ENCODE results near the gene RCOR3.
"Not testable (repeated sequence)": the region's sequence is repeated elsewhere in the genome, so short reads cannot be mapped to it uniquely, and the experiment has no call there.

The RCOR3 gene

DNA sequence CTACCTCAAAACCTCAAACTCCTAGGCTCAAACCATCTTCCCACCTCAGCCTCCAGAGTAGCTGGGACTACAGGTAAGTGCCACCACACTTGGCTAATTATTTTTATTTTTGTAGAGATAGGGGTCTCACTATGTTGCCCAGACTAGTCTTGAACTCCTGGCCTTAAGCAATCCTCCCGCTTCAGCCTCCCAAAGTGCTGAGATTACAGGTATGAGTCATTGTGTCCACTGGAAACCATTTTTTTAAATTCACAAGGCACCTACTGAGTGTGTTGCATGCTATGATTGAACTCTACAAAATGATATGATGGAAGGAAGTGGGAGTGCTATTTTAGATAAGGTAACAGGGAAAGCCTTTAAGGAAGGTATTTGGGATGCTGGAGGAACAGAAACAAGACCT is 41.8 kb upstream of the RCOR3 start:
- Histone ChIP-seq H3K4me3 (replicated peaks; ENCODE audit: low read depth, low read length) (no peak overlapping the region), H3K36me3 (ENCODE audit: control insufficient read depth, insufficient read depth, low read length) (no peaks in the 10 kb centered on the region), H3K27me3 (replicated peaks; ENCODE audit: control insufficient read depth, insufficient read depth, low read length) (no peaks in the 10 kb centered on the region)
- DNase-seq (ENCODE audit: extremely low read depth, insufficient read length), result no peak
- TF ChIP-seq, protein P1, sequence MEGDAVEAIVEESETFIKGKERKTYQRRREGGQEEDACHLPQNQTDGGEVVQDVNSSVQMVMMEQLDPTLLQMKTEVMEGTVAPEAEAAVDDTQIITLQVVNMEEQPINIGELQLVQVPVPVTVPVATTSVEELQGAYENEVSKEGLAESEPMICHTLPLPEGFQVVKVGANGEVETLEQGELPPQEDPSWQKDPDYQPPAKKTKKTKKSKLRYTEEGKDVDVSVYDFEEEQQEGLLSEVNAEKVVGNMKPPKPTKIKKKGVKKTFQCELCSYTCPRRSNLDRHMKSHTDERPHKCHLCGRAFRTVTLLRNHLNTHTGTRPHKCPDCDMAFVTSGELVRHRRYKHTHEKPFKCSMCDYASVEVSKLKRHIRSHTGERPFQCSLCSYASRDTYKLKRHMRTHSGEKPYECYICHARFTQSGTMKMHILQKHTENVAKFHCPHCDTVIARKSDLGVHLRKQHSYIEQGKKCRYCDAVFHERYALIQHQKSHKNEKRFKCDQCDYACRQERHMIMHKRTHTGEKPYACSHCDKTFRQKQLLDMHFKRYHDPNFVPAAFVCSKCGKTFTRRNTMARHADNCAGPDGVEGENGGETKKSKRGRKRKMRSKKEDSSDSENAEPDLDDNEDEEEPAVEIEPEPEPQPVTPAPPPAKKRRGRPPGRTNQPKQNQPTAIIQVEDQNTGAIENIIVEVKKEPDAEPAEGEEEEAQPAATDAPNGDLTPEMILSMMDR (IDR thresholded peaks at IDR 0.05; ENCODE audit: insufficient read depth, low read length, poor library complexity, severe bottlenecking), result no peak

DNA sequence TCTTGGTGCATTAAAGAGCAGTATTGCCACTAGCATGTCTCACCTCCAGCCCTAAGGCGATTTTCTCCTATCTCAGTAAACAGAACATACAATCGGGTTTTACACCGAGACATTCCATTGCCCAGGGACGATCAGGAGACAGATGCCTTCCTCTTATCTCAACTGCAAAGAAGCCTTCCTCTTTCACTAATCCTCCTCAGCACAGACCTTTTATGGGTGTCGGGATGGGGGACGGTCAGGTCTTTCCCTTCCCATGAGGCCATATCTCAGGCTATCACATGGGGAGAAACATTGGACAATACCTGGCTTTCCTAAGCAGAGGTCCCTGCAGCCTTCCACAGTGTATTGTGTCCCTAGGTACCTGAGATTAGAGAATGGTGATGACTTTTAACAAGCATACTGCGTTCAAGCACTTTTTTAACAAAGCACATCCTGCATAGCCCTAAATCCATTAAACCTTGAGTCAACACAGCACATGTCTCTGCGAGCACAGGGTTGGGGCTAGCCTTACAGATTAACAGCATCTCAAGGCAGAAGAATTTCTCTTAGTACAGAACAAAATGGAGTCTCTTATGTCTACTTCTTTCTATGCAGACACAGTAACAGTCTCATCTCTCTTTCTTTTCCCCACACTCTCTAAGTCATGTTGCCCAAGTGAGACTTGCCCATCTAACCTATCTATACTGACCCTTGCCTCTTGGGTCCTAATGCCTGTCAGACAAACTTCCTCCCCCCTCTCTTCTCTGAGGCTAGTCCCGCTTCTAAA is 36.5 kb upstream of the RCOR3 start:
- H3K4me3 ChIP-seq (replicated peaks; ENCODE audit: low read depth, low read length); H3K27me3 ChIP-seq (replicated peaks; ENCODE audit: control insufficient read depth, insufficient read depth, low read length); H3K36me3 ChIP-seq (ENCODE audit: control insufficient read depth, insufficient read depth, low read length); DNase-seq (ENCODE audit: extremely low read depth, insufficient read length): not testable (repeated sequence)

DNA sequence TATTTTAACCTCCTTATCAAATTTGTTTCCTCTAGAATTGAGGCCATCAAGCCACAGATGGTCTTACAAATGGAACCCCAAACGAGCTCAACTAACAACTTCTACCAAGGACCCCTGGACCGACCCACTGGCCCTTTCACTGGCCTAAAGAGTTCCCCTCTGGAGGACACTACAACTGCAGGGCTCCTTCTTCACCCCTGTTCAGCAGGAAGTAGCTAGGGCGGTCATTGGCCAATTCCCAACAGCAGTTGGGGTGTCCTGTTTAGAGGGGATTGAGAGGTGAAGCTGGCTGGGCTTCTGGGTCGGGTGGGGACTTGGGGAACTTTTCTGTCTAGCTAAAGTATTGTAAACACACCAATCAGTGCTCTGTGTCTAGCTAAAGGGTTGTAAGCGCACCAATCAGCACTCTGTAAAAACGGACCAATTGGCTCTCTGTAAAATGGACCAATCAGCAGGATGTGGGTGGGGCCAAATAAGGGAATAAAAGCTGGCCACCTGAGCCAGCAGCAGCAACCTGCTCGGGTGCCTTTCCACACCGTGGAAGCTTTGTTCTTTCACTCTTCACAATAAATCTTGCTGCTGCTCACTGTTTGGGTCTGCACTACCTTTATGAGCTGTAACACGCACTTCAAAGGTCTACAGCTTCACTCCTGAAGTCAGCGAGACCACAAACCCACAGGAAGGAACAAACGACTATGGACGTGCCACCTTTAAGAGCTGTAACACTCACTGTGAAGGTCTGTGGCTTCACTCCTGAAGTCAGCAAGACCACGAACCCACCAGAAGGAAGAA is 30.4 kb upstream of the RCOR3 start:
- not testable (repeated sequence) for H3K36me3 ChIP-seq (ENCODE audit: control insufficient read depth, insufficient read depth, low read length); H3K4me3 ChIP-seq (replicated peaks; ENCODE audit: low read depth, low read length); H3K27me3 ChIP-seq (replicated peaks; ENCODE audit: control insufficient read depth, insufficient read depth, low read length); DNase-seq (ENCODE audit: extremely low read depth, insufficient read length)

DNA sequence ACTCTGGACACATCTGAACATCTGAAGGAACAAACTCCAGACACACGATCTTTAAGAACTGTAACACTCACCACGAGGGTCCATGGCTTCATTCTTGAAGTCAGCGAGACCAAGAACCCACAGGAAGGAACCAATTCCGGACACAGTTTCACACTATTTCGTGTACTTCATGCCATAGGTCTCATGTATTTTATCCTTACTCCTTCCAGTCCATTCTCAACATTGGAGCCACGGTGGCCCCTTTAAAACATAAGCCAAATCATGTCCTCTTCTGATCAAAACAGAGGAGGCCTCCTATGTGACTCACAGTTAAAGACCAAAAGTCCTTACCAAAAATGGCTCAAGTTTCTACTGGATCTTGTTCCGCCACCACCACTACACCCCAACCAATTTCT is 29.8 kb upstream of the RCOR3 start:
- TF ChIP-seq, protein P1 (IDR thresholded peaks at IDR 0.05; ENCODE audit: insufficient read depth, low read length, poor library complexity, severe bottlenecking), result no peak
- Histone ChIP-seq H3K27me3 (replicated peaks; ENCODE audit: control insufficient read depth, insufficient read depth, low read length) (no peaks in the 10 kb centered on the region), H3K4me3 (replicated peaks; ENCODE audit: low read depth, low read length) (no peak overlapping the region), H3K36me3 (ENCODE audit: control insufficient read depth, insufficient read depth, low read length) (no peaks in the 10 kb centered on the region)
- DNase-seq (ENCODE audit: extremely low read depth, insufficient read length), result no peak

DNA sequence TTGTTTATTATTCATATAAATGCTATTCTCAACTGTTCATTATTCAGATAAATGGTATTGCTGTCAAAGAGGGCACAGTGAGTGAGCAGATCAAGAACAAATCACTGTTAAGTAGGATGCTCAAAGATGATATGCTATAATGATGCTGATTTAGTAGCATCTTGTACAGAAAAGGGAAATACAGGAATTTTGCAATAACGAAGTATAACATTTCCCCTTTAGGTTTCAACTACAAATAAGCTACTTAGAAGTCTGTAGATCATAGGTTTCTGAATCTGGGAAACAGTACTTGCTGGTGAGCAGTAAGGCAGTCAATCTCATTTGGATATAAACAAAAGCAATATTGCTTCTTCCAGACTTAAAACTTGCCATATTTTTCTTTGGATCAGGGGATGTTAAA is 27.3 kb upstream of the RCOR3 start:
- Histone ChIP-seq H3K4me3 (replicated peaks; ENCODE audit: low read depth, low read length) (no peak overlapping the region), H3K27me3 (replicated peaks; ENCODE audit: control insufficient read depth, insufficient read depth, low read length) (no peaks in the 10 kb centered on the region), H3K36me3 (ENCODE audit: control insufficient read depth, insufficient read depth, low read length) (no peaks in the 10 kb centered on the region)
- TF ChIP-seq, protein P1 (IDR thresholded peaks at IDR 0.05; ENCODE audit: insufficient read depth, low read length, poor library complexity, severe bottlenecking), result no peak
- no peak for DNase-seq (ENCODE audit: extremely low read depth, insufficient read length)

DNA sequence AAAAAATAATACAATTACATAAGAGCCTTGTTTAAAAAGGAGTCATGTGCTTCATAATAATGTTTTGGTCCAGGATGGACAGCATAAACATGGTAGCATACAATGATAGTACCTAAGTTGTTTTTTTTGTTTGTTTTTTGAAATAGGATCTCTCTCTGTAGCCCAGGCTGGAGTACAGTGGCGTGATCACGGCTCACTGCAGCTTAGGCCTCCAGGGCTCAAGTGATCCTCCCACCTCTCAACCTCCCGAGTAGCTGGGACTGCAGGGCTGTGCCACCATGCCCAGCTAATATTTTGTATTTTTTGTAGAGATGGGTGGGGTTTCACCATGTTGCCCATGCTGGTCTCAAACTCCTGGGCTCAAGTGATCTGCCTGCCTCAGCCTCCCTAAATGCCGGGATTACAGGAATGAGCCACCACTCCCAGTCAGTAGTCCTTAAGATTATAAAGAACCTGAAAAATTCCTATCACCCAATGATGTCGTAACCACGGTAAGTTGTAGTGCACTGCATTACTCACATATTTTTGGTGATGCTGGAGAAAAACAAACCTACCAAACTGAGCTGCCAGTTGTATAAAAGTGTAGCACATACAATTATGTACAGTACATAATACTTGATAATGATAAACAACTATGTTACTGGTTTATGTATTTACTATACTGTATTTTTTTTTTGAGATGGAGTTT is 22.4 kb upstream of the RCOR3 start:
- Histone ChIP-seq H3K4me3 (replicated peaks; ENCODE audit: low read depth, low read length) (no peak overlapping the region), H3K27me3 (replicated peaks; ENCODE audit: control insufficient read depth, insufficient read depth, low read length) (no peaks in the 10 kb centered on the region), H3K36me3 (ENCODE audit: control insufficient read depth, insufficient read depth, low read length) (no peaks in the 10 kb centered on the region)
- TF ChIP-seq, protein P1 (IDR thresholded peaks at IDR 0.05; ENCODE audit: insufficient read depth, low read length, poor library complexity, severe bottlenecking), result no peak
- DNase-seq (ENCODE audit: extremely low read depth, insufficient read length), result no peak
